Spleen (tissue), 11 donors: Measurements from ENCODE around the gene NFYC. TPM values are rescaled to one million over a fixed set of nuclear protein-coding genes. Genes with fewer than 3 reads are reported as not detected.
"Not testable (repeated sequence)": the region's sequence is repeated elsewhere in the genome, so short reads cannot be mapped to it uniquely, and the experiment has no call there.

Source experiments
- DNase-seq: peaks from one replicate; pipeline ENCODE4 v3.0.0-alpha.2; 2020
- H3K27ac ChIP-seq, 8 donors: fragments of 200-600 bp; sonication (generic) in 7 of 8; 1 replicate in 4 of 8; 2 replicates in 4 of 8; pipeline versions ENCODE4 v1.5.0 to v1.8.0; 2016 to 2021; ENCODE audit warnings: inconsistent platforms in 4 of 8, mild to moderate bottlenecking in 4 of 8, moderate library complexity in 1 of 8
- H3K27me3 ChIP-seq, 7 donors: fragments of 200-600 bp; sonication (generic) in 6 of 7; replicated peaks in 1 of 7; 1 replicate in 4 of 7; 2 replicates in 3 of 7; pipeline versions ENCODE4 v1.5.0 to v1.8.0; 2016 to 2021; ENCODE audit warnings: inconsistent platforms in 3 of 7, mild to moderate bottlenecking in 1 of 7
- H3K36me3 ChIP-seq, 6 donors: fragments of 200-600 bp; sonication (generic) in 5 of 6; 1 replicate in 4 of 6; 2 replicates in 2 of 6; pipeline versions ENCODE4 v1.5.0 to v1.8.0; 2016 to 2021; ENCODE audit warnings: inconsistent platforms in 2 of 6
- H3K4me1 ChIP-seq, 6 donors: fragments of 200-600 bp; sonication (generic) in 5 of 6; 1 replicate in 3 of 6; 2 replicates in 3 of 6; pipeline versions ENCODE4 v1.5.0 to v1.8.0; 2016 to 2021; ENCODE audit warnings: inconsistent platforms in 3 of 6
- H3K4me3 ChIP-seq, 8 donors: fragments of 200-600 bp; sonication (generic) in 7 of 8; 1 replicate in 4 of 8; 2 replicates in 4 of 8; pipeline versions ENCODE4 v1.5.0 to v1.8.0; 2016 to 2021; ENCODE audit warnings: inconsistent platforms in 4 of 8, mild to moderate bottlenecking in 4 of 8, moderate library complexity in 2 of 8
- H3K9me3 ChIP-seq, 8 donors: fragments of 200-600 bp; sonication (generic) in 7 of 8; 1 replicate in 4 of 8; 2 replicates in 4 of 8; pipeline versions ENCODE4 v1.5.0 to v1.8.0; 2016 to 2021; ENCODE audit warnings: inconsistent platforms in 4 of 8
- CTCF ChIP-seq, 11 experiments: fragments of 200-600 bp in 7 of 11; fragments of 450-650 bp in 4 of 11; sonication (generic) in 4 of 11; IDR thresholded peaks in 8 of 11; conservative IDR thresholded peaks in 3 of 11; 1 replicate in 7 of 11; 2 replicates in 4 of 11; pipeline versions ENCODE4 v1.4.0 to v1.8.0; 2016 to 2021; ENCODE audit warnings: antibody characterized with exemption in 11 of 11, inconsistent platforms in 4 of 11, mild to moderate bottlenecking in 1 of 11
- POLR2A ChIP-seq, 3 donors: fragments of 450-650 bp; IDR thresholded peaks; one replicate each; pipeline ENCODE4 v1.5.1; 2017; ENCODE audit warnings: antibody characterized with exemption in 3 of 3, mild to moderate bottlenecking in 1 of 3
- POLR2AphosphoS5 ChIP-seq, 3 donors: sonication (generic); formaldehyde crosslinking; IDR thresholded peaks; one replicate each; pipeline ENCODE4 v1.5.1; 2017; ENCODE audit warnings: antibody characterized with exemption in 3 of 3
- WGBS, 5 donors: extraction: QIAGEN DNeasy Blood & Tissue Kit in 3 of 5; methylation state at CpG; one replicate each; pipeline versions ENCODE4 v1.1.5 to v1.1.7; 2013 to 2018; 5-methylcytosine and 5-hydroxymethylcytosine counted together
- intact Hi-C: fragments of 100-400 bp; cut with DNase I; formaldehyde crosslinking; loops from one replicate; pipeline ENCODE4 v1.15.0; 2023; ENCODE audit warnings: low total_unique reads
- polyA plus RNA-seq, 3 donors: library from polyadenylated mRNA; stranded (reverse); fragments of 200-250 nt; gene quantifications; one replicate each; pipeline ENCODE4 v1.2.1, GENCODE V29; 2013
- total RNA-seq, 7 donors: library from RNA; depleted of rRNA in 3 of 7; stranded (reverse); fragments of >200 nt in 3 of 7; fragmentation: NEBNext Ultra II Directional in 4 of 7; extraction: Animal tissue kit (Norgen Biotek cat#: 25700) in 4 of 7; gene quantifications; one replicate each; pipeline versions ENCODE4 v1.1.0 to v1.2.1, GENCODE V29; 2016 to 2021
- donor health status: healthy with polysubstance abuse.
- donor health status: DM: no; HTN: no; CAD: no; lungs with moderate emphysema.
- donor health status: DM: no; HTN: no; CAD: no.
- donor health status: Bipolar disorder and iron deficiency.
- donor health status: healthy.
- donor health status: DM: no; HTN: no; CAD: no.
- donor health status: DM: yes; HTN: yes; CAD: no.

NFYC gene
- total and polyA plus RNA-seq, 10 donors: 34.6 to 99.0 (median 67.7) TPM

DNA sequence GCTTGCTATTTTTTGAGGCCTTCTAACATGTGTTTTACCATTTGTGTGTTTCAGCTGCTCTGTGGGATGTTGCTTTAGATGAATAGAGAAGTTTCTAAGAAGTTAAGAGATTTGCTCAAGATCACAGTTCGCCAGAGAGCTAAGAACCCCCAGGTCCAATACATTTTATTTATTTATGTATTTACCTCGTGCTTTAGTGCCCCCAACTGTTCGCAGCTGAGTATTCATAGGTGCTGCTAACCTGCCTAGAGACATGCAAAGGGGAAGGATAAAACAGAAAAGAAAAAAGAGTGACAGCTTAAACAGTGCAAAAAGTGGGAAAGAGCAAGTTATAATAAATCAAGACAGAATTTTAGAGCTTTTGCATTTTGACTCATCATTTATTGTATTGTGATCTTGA lies 31.1 kb downstream of the NFYC start:
- Histone ChIP-seq H3K36me3 (peaks cover 0 to 16% (median 2%) of the 10 kb centered on the region in 6 donors), H3K27me3 (no peaks in the 10 kb centered on the region), H3K27ac (no peak overlapping the region), H3K4me1 (peaks cover under 1 to 68% (median 32%) of the 10 kb centered on the region in 6 donors), H3K9me3 (no peaks in the 10 kb centered on the region), H3K4me3 (no peak overlapping the region)
- WGBS, 5 donors: 75 to 84% (median 80%) methylated on average over 3 of the region's 3 CpGs
- DNase-seq: no peak
- TF ChIP-seq POLR2AphosphoS5 (IDR thresholded peaks at IDR 0.05) (no peak), CTCF (IDR thresholded peaks at IDR 0.05 in 8 of 11, conservative IDR thresholded peaks at IDR 0.05 in 3 of 11) (no peak), POLR2A (IDR thresholded peaks at IDR 0.05) (no peak)
- intact Hi-C loops: no loop called here

GRCh38 chr1:40723196-40723955 lies 31.9 kb downstream of the NFYC start:
- intact Hi-C loops: no loop called here
- H3K36me3 ChIP-seq: peaks cover 0 to 16% (median 2%) of the 10 kb centered on the region in 6 donors
- DNase-seq: no peak
- H3K27me3 ChIP-seq: no peaks in the 10 kb centered on the region
- peaks cover 0 to 74% (median 28%) of the 10 kb centered on the region in 6 donors for H3K4me1 ChIP-seq
- H3K27ac ChIP-seq: no peak overlapping the region
- no peak overlapping the region for H3K4me3 ChIP-seq
- 89 to 95% (median 90%) methylated on average over 8 of the region's 8 CpGs for WGBS, 5 donors
- H3K9me3 ChIP-seq: no peaks in the 10 kb centered on the region
- TF ChIP-seq POLR2AphosphoS5 (IDR thresholded peaks at IDR 0.05) (no peak), CTCF (IDR thresholded peaks at IDR 0.05 in 8 of 11, conservative IDR thresholded peaks at IDR 0.05 in 3 of 11) (no peak), POLR2A (IDR thresholded peaks at IDR 0.05) (no peak)

- H3K27me3 ChIP-seq, H3K9me3 ChIP-seq, intact Hi-C loops, H3K4me3 ChIP-seq, H3K27ac ChIP-seq, DNase-seq: not testable (repeated sequence)
- H3K4me1 ChIP-seq: peaks cover 0 to 67% (median 23%) of the 10 kb centered on the region in 6 donors
- peaks cover 0 to 17% (median 2%) of the 10 kb centered on the region in 6 donors for H3K36me3 ChIP-seq
- 95 to 98% (median 97%) methylated on average over 9 of the region's 9 CpGs for WGBS, 5 donors
Observed at GRCh38 chr1:40727662-40728061, 36.2 kb downstream of the NFYC start.

- H3K4me3 ChIP-seq, H3K9me3 ChIP-seq, intact Hi-C loops: not testable (repeated sequence)
Observed at GRCh38 chr1:40729316-40729862, 37.9 kb downstream of the NFYC start.

GRCh38 chr1:40732756-40733301 lies 41.3 kb downstream of the NFYC start:
- 62 to 90% (median 72%) methylated on average over 2 of the region's 2 CpGs for WGBS, 5 donors
- intact Hi-C loops: no loop called here
- no peak for DNase-seq

More at GRCh38 chr1:40729316-40729862, 37.9 kb downstream of the NFYC start:
- H3K4me1 ChIP-seq: peaks cover 0 to 57% (median 26%) of the 10 kb centered on the region in 6 donors
- H3K36me3 ChIP-seq, H3K27ac ChIP-seq, DNase-seq, H3K27me3 ChIP-seq: not testable (repeated sequence)
- 88 to 98% (median 95%) methylated on average over 5 of the region's 5 CpGs for WGBS, 5 donors

More at GRCh38 chr1:40732756-40733301, 41.3 kb downstream of the NFYC start:
- peaks cover 0 to 57% (median 21%) of the 10 kb centered on the region in 6 donors for H3K4me1 ChIP-seq
- no peak overlapping the region for H3K27ac ChIP-seq
- TF ChIP-seq POLR2AphosphoS5 (IDR thresholded peaks at IDR 0.05): no peak
- no peak for TF ChIP-seq POLR2A (IDR thresholded peaks at IDR 0.05)
- no peak for TF ChIP-seq CTCF (IDR thresholded peaks at IDR 0.05 in 8 of 11, conservative IDR thresholded peaks at IDR 0.05 in 3 of 11)
- no peaks in the 10 kb centered on the region for H3K9me3 ChIP-seq
- H3K36me3 ChIP-seq: peaks cover 0 to 4% (median 0%) of the 10 kb centered on the region in 6 donors
- no peaks in the 10 kb centered on the region for H3K27me3 ChIP-seq
- H3K4me3 ChIP-seq: no peak overlapping the region
